NCI-H69 (cell line): Measurements from ENCODE around the gene RPH3AL.
"Not testable (repeated sequence)": the region's sequence is repeated elsewhere in the genome, so short reads cannot be mapped to it uniquely, and the experiment has no call there.

Experiments
- DNase-seq: peaks from one replicate; lab custom pipeline; 2025; lab: John Stamatoyannopoulos, UW

The RPH3AL gene

DNA sequence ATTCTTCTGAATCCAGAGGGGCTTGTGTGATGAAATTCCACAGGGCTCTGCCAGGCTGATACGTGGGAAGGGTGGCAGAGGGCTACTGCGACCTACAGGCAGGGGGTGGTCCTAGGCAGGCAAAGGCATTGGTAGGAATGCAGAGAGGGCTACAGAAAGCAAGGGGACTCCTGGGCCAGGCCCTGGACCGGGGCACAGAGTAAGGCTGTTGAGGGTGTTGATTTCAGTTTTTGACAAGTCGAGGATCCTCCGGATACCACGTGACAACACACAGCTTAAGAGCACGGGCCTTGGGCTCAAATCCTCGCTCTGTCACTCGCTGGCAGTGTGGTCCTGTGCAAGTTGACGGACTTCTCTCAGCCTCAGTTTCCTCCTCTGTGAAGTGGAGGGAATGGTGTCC, 152.0 kb downstream of the RPH3AL start:
- no peak for DNase-seq

DNA sequence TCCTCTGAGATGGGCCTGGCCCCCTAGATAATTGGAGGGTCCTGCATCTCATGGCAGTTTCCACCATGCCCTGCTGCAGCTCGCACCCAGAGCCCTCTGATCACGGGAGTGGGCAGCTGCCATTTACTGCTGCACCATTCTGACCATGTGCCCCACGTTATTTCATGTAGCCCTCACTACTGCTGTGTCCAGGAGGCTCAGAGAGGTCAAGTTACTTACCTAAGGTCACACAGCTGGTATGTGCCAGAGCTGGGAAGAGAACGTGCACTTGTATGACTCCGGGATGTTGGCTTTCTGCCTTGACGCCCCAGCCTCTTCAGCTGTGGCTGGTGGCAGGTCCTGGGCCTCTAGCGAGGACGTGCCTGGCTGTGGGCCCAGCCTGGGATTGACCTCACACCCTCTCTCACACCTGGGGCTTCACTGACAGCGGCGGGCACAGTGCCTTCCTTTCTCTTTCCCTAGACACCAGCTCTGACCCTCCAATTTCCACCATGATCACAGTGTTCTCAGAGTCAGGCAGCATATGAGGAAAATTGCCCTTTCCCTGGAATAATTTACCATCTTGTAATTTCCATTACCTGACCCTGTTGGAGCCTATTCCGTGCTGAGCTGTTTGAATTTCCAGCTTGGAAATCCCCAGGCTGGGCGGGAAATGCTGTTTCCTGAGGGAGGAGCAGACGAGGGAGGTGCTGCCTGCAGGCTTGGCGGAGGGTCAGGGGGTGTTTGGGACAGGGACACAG, 152.6 kb downstream of the RPH3AL start:
- no peak for DNase-seq

DNA sequence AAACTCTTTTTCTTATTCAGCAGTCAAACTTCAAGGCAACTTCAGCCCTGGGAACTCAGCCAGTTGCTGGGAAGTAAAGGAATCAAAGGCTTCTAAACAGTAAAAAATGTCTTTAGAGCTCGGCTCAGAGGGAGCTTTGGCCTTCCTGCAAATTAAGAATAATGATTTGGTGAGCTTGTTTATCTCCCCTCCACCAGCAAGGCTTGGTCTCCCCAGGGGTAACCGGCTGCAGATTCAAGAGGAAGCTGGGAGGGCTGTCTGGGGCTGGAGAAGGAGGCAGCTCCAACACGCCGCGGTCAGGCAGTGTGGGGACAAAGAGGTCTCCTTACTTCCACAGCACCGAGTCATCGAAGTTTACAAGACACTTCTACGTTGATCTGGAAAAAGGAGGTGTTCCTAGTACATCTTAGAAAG, 153.4 kb downstream of the RPH3AL start:
- DNase-seq, result no peak

DNA sequence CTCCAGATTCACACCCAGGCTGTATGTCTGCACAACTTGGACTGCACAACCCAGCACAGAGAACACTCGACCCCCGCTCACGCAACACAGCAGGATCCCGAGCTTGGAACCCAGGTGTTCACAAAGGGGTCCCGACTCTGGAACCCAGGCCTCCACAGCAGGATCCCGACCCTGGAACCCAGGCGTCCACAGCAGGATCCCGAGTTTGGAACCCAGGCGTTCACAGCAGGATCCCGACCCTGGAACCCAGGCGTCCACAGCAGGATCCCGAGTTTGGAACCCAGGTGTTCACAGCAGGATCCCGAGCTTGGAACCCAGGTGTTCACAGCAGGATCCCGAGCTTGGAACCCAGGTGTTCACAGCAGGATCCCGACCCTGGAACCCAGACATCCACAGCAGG, 154.4 kb downstream of the RPH3AL start:
- not testable (repeated sequence) for DNase-seq

DNA sequence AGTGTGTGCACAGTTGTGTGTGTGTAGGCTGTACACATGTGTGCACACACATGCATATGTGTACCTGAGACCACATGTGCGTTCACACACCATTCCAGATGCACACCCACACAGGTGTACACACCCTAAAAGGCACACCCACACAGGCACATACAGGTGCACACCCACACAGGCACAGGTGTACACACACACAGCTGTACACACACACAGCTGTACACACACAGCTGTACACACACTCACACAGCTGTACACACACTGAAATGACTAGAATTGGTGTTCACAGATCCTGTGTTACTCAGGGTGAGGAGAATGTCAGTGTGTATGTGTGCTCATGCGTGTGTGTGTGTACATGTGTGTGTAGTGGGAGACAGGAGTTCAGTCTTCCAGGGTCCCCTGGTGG, 155.3 kb downstream of the RPH3AL start:
- DNase-seq, result no peak

DNA sequence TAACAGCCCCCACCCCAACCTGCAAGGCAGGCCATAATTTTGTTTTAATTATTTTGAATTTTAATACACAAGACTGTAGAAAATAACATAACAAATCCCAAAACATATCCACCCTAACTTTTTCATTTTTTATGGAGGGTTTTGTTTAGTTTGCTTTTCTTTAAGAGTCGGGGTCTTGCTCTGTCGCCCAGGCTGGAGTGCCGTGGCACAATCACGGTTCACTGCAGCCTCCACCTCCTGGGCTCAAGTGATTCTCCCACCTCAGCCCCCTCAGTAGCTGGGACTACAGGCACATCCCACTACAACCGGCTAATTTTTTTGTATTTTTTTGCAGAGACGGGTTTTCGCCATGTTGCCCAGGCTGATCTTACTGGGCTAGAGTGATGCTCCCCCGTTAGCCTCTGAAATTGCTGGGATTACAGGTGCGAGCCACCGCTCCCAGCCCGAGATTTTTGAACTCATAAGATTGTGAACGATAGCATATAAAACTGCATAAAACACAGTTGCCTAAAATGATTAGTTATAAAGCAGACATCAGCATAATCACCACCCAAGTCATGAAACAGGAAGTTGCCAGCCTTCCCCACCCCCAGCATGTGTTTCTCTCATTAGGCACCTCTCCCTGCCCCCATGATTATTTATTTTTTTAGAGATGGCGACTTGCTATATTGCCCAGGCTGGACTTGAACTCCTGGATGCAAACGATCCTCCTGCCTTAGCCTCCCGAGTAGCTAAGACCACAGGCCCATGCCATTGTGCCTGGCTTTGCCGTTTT, 157.6 kb downstream of the RPH3AL start:
- DNase-seq, result no peak

DNA sequence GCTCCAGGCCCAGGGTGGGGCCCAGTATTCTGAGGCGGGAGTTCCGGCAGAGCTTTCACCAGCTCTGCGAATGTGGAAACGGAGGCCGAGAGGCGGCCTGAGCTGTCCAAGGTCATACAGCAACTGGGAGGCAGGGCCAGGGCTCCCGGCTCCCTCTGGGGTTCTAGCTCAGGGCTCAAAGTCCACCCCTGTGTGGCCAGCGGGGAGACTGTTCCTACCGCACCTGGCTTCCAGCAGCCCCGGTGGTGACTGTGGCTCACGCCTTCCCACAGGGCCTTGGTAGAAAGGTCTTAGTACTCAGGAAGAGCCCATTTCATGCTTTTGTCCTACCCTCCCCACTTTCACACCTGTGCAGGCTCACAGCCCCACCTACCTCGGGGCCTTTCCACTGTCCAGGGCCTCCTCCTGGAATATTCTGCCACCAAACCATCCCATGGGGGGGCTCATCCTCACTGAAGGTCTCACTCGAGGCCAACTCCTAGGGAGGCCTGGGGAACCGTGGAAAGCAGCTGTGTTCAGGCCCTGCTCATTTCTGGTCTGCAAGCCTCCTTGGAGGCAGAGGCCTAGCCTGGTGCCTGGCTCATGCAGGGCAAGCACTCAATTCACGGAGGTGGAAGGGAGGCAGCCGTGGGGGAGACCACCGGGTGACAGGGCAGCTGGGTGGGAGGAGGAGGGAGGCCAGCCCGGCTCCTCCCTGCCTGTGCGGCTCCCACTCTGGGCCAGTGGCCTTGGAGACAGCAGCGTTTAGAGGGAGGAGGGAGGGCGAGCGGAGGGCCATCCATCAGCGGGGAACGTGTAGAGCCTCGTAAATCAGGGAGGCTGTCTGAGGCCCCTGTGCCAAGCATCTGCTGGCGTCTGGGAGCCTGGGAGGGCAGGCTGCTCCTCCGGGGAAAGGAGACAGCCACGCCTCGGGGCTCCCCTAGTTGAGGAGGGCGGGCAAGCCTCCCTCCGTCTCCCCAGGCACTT, 158.5 kb downstream of the RPH3AL start:
- no peak for DNase-seq

DNA sequence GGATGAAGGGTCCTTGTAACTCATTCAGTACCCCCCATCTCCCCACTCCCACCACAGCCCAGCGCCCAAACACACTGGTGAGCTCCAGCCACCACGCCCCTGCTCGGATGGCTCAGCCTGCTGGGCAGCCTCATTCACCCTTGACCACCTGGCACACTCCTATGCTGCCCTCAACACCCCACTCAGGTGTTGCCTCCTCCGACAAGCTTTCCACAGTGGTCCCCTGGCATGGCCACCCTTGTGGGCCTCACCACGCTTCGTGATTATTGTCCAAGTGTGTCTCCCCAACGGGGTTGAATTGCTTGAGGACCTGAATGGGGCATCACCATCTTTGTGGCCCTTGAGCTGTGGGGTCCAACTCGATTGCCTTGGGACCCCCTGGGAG, 159.2 kb downstream of the RPH3AL start:
- DNase-seq, result no peak

DNA sequence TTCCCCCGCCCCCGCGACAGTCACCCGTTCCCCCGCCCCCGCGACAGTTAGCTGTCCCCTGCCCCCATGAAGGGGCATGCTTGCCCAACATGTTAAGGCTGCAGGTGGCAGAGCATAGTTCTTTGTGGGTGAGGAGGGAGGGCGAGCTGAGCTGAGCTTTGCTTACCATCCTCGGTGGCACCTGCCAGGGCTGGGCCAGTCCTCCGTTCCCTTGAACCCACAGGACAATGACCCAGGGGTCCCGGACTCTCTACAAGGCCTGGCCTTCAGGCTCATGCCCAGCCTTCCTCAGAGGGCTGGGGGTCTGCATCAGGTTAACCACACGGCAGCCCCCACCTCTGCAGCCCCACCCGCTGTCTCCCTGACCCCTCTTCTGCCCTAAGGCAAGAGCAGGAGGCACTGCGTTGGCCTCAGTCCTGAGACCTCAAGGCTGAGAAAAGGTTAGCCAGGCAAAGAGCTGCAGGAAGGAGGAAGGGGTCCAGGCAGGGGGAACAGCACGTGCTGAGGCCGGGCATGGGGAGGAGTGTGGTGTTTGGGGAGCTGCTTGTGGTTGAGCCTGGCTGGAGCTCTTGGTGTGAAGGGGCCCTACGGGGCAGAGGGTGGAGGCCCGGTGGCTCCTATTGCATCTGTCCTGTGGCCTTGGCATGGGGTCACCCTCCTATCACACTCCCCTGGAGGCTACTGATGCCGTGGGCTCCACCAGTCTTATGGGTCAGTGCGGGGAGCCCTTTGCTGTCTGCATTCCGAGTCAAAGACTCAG, 159.8 kb downstream of the RPH3AL start:
- no peak for DNase-seq

DNA sequence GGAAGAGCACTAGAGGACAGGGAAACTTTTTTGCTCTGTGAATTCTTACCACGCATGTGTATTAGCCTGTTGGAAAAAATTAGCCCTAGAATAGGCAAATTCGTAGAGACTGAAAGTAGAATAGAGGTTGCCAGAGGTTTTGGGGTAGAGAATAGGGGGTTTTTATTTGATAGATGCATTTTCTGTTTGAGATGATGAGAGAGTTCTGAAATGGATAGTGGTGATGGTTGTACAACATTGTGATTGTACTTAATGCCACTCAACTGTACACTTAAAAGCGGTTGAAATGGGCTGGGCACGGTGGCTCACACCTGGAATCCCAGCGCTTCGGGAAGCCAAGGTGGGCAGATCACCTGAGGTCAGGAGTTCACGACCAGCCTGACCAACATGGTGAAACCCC, 163.2 kb downstream of the RPH3AL start:
- no peak for DNase-seq

DNA sequence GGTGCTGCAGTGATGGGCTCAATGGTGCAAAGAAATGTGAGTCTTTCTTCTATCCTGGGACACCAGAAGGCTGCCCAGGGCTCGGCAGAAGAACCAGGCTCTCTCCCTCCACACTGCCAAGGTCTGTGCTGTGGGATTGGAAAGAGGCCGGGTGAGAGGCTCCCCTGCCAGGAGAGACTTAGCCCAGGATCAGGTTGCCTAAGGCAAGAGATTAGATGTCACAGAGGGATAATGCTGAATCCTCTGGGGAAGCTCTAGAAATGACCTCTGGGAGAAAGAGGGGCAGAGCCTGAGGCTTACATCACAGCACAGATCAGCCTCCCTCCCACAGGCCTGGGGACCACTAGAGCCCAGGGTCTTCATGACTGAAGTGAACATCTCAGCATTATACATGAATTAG, 165.5 kb downstream of the RPH3AL start:
- no peak for DNase-seq

DNA sequence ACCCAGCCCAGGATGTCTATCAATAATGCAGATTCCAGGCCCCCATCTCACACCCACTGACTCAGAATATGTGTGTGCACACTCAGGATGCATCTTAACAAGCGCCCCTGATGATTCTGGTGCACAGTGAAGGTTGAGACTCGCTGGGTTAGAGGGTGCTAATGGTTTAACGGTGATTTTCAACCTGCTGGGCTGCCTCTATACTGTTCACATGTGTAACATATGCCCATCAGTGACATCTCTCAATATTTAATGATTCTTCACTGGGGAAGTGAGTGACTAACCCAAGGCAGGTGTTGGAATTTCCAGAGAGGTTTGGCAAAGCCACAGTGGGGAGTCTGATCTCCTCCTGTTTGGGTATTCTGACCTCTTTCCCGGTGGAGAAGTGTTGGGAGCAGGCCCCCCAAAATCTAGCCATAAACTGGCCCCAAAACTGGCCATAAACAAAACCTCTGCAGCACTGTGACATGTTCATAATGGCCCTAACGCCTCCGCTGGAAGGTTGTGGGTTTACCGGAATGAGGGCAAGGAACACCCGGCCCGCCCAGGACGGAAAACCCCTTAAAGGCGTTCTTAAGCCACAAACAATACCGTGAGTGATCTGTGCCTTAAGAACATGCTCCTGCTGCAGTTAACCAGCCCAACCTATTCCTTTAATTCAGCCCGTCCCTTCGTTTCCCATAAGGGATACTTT, 167.0 kb downstream of the RPH3AL start:
- DNase-seq, result no peak

DNA sequence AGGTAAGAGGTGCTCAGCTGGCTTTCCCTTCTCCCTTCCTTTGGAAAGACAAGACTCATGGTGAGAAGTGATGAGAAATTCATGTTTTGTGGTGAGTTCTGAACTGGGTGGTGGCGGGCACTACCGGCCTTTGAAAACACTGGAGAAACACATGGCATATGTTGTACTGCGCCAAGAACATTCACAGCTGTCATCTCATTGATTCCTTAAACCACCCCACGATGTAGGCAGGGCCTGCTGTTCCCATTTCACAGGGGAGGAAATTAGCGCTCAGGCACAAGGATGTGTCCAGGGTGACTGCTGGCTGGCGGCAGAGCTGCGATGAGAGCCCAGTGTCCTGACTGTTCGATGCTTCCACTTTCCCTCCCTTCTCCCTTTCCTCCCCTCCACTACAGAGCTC, 169.6 kb downstream of the RPH3AL start:
- DNase-seq, result no peak

DNA sequence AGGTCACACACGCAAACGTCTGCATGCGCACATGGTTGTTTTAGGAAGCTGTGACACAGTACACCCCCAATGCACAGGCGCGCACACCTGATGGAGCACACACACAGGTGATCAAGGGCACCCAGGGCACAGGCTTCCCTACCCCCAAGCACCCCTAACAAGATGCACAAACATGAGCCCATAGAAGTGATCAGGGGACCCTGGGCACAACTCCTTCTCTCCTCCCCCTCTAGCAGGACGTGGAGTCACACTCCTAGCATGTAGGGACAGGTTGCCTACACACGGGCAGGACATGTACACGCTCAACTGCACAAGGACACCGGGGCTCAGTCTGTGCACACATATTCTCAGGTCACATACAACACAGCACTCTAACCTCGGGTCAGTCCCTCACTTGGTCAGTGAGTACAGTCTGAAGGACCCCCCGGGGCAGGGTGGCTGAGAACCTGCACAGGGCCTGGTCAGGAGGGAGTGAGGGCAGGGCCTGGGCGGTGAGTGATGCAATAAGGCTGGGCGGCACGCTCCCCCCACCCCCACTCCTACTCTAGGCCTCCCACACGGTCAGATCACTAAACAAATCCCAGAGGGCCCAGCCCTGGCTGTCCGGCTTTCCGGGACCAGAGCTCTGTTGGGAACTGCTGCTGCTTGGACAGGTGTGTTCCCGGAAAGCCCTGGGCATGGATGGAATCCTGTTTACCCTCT, 170.4 kb downstream of the RPH3AL start:
- no peak for DNase-seq

DNA sequence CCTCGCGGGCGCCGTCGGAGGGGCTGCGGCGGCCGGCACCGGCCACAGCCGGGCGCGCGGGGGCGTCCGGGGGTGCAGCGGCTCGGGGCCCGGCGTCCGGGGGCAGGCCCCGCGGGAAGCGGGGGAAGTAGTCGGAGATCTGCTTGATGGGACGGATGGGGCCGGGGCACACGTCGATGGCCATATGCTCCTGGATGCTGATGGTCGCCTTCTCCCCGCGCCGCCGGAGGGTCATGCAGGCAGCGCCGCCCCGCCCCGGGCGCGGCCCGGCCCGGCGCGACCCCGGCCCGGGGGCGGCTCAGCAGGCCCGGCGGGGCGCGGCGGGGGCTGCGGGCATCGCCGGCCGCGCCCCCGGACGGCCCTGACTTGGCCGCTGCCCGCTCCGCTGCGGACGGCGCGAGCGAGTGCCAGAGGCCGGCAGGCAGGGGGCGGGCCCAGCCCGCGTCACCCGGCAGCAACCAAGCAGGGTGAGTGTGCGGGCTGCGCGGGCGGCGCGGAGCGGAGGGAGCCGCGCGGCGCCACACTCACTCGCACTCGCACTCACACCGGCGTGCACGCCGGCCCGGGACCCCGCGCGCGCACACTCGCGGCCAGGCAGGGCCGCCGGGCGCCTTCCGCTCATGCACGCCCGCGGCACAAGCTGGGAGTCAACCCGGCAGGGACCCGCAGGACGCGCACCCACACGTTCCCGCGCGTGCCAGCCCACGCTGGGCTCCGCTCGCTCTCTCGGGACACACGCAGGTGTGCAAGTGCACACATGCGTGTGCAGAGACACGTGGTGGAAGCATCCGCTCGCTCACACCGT, 171.2 kb downstream of the RPH3AL start, which contains the start of gene DOC2B:
TSS of gene DOC2B (minus strand) at position 406 of the 805 bp plus-strand sequence. CDS start at position 235, 171 bp downstream.
- DNase-seq, result no peak

DNA sequence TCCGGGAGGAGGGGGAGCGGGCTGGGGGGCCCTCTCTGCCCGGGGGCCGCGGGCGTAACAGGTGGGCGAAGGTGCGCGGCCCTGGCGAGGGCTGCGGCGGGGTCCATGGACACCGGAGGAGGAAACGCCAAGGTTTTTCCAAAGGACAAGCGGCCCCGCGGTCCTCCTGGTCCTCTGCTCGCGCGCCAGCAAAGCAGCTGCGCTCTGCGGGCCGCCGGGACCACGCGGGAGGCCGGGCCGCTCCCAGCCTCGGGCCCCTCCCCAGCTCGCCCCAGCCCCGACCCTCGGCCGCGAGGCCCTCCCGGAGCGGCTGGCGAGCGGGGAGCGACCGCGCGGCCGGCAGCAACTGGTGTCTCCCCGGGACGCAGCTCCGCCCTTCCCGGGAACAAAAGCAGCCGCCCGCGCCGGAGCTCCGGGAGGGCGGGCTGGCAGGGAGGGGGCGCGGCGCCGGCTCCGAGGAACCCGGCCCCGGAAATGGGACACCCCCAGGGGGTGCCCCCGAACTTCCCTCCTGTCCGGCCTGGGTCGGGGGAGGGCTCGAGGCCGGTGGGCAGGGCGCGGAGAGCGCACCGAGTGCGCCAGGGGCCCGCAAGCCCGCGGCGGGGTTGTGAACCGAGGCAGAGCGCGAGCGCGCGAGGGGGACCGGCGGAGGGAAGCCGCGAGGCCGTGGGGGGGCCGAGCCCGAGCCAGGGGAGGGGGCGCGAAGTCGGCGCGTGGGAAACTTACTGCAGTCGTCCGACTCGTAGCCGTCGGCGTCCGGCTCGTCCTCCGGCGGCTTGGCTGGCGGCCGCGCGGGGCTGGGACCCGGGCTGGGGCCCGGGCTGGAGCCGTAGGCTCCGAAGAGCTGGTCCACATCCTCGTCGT, 172.0 kb downstream of the RPH3AL start:
- no peak for DNase-seq

DNA sequence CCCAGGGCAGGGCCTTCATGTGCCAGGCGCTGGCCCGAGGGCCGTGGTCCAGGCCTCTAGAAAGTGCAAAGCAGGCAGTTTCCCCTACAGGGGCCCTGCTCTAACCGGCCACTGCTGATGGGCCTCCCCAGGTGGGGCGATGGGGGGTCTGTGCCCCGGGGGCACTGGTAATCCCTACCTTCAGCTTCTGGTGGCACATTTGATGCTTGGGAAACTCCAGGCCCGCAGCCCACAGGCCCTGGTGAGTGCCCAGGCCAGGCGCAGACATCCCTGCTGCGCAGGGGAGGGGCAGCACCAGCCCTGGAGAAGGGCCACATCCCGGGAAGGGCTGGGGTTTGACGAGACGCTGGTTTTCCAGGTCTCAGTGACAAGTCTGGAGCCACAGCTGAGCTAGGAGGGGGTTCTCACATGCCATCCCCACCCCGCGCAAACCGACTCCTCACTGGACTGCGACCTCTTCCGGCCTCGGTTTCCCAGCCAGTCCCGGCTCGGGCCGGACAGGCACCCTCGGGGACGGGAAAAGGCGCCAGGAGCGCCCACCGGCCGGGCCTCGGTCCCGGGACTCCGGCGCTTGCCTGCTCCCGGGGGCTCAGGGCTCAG, 172.7 kb downstream of the RPH3AL start:
- no peak for DNase-seq

DNA sequence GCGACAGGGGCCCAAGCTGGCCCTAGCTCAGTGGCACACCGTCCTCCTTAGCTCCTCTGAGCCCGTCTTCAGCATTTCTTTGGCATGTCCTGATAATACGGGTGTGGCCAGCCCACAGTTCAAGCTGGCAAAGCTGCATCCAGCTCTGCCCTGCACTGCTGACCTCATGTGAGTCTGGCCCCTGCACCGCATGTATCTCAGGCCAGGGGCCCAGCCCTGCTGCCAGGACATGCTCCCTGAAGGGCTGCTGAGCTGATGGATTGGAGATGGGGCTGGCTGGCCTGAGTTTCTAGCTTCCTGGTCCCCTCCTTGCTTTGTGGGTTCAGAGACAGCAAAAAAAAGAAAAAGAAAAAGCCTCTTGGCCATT, 173.6 kb downstream of the RPH3AL start:
- DNase-seq, result no peak
